ENCODE results near the gene FTSJ3. TPM values are rescaled to one million over a fixed set of nuclear protein-coding genes. Genes with fewer than 3 reads are reported as not detected.
"Not testable (repeated sequence)": the region's sequence is repeated elsewhere in the genome, so short reads cannot be mapped to it uniquely, and the experiment has no call there.

FTSJ3 gene
- total and polyA plus RNA-seq, 2 experiments from 2014 or later, result 29.2 to 61.5 TPM

DNA sequence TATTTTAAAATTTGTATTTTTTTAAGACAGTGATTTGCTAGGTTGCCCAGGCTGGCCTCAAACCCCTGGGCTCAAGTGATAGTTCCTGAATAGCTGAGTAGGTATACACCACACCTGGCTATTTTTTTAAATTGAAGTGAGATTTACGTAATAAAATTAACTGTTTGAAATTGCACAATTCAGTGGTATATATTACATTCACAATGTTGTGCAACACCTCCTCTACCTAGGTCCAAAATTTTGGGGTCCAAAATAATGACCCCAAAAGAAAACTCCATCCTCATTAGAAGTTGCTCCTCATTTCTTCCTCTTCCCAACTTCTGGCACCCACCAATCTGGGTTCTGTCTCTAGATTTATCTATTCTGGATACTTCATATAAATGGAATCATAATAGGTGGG, 18.0 kb upstream of the FTSJ3 start:
- DNase-seq (ENCODE audit: low spot score) (no peak), ATAC-seq (no peak)
- Mint-ChIP-seq H3K4me3 (no peak overlapping the region), H3K9me3 (peaks cover 19% of the 10 kb centered on the region), H3K27ac (no peak overlapping the region), H3K27me3 (ENCODE audit: insufficient read depth, low read depth, poor library complexity) (peaks cover 37% of the 10 kb centered on the region), H3K4me1 (peaks cover 19% of the 10 kb centered on the region), H3K36me3 (ENCODE audit: low read depth) (peaks cover 5% of the 10 kb centered on the region; the same call in 1 of the 3 replicates)
- no peak overlapping the region for H2AFZ ChIP-seq
- H3F3A ChIP-seq (replicated peaks; ENCODE audit: low read depth), result peaks cover 10% of the 10 kb centered on the region; the same call in 1 of the 2 replicates
- no peak overlapping the region for H3K4me2 ChIP-seq
- no peaks in the 10 kb centered on the region for H3K36me3 ChIP-seq (ENCODE audit: insufficient read depth)
- H3K4me1 ChIP-seq (ENCODE audit: insufficient read depth), result peaks cover 11% of the 10 kb centered on the region
- TF ChIP-seq EZH2 (IDR thresholded peaks at IDR 0.05; ENCODE audit: low read depth, unreplicated experiment) (no peak), NANOG (IDR thresholded peaks at IDR 0.05; ENCODE audit: borderline replicate concordance) (no peak), ZNF114 (CRISPR knock-in tag; IDR thresholded peaks at IDR 0.05) (no peak)
- TF ChIP-seq, protein P1, sequence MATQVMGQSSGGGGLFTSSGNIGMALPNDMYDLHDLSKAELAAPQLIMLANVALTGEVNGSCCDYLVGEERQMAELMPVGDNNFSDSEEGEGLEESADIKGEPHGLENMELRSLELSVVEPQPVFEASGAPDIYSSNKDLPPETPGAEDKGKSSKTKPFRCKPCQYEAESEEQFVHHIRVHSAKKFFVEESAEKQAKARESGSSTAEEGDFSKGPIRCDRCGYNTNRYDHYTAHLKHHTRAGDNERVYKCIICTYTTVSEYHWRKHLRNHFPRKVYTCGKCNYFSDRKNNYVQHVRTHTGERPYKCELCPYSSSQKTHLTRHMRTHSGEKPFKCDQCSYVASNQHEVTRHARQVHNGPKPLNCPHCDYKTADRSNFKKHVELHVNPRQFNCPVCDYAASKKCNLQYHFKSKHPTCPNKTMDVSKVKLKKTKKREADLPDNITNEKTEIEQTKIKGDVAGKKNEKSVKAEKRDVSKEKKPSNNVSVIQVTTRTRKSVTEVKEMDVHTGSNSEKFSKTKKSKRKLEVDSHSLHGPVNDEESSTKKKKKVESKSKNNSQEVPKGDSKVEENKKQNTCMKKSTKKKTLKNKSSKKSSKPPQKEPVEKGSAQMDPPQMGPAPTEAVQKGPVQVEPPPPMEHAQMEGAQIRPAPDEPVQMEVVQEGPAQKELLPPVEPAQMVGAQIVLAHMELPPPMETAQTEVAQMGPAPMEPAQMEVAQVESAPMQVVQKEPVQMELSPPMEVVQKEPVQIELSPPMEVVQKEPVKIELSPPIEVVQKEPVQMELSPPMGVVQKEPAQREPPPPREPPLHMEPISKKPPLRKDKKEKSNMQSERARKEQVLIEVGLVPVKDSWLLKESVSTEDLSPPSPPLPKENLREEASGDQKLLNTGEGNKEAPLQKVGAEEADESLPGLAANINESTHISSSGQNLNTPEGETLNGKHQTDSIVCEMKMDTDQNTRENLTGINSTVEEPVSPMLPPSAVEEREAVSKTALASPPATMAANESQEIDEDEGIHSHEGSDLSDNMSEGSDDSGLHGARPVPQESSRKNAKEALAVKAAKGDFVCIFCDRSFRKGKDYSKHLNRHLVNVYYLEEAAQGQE (IDR thresholded peaks at IDR 0.05; ENCODE audit: unreplicated experiment), result no peak
- no peak overlapping the region for H3K4me3 ChIP-seq
- H4K20me1 ChIP-seq (replicated peaks; ENCODE audit: insufficient read depth), result peaks cover 7% of the 10 kb centered on the region; the same call in 1 of the 2 replicates
- H3K27ac ChIP-seq (ENCODE audit: low read depth), result no peak overlapping the region
- H3K9me2 ChIP-seq (ENCODE audit: insufficient read depth), result peaks cover 11% of the 10 kb centered on the region
- peaks cover 47% of the 10 kb centered on the region for H3K27me3 ChIP-seq (ENCODE audit: insufficient read depth)
- peaks cover 14% of the 10 kb centered on the region for H3K79me2 ChIP-seq (replicated peaks; ENCODE audit: insufficient read depth)

DNA sequence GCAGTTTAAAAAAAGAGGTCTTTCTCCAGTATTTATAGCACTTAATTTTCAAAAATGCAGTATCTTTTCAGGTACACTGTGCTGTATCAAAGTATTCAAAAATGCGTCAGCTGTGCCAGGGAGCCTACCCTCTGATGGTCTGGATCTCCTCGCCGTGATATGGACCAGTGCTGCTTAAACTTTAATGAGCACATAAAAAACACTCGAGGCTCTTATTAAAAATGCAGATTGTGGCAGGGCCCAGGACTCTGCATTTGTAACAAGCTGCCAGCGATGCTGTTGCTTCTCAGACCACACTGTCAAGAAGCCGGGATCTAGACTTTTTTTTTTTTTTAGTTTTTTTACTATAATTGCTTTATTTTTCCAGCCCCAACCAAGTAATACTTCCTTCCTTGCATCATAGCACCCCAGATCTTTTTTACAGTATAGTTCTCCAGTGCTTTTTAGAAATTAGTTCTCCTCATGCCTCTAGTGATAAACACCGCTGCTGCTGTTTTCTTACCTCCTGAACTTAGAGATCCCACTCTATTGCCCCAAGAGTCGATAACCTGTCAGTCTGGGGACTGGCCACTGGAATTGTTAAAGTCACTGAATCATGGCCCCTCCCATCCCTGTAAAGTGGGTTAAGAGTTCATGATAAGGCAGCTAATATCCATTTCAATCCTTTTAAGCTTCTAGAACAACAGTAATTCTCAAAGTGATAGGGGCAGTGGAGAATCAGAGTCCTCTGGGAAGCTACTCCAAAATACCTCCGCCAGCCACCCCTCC, 16.6 kb upstream of the FTSJ3 start:
- Histone ChIP-seq H3K4me1 (ENCODE audit: insufficient read depth) (peaks cover 17% of the 10 kb centered on the region), H2AFZ (no peak overlapping the region), H3K4me3 (peak overlapping the region; percentile 94; the same call in 1 of the 2 replicates), H3K9me2 (ENCODE audit: insufficient read depth) (peaks cover 11% of the 10 kb centered on the region), H3K27me3 (ENCODE audit: insufficient read depth) (peaks cover 40% of the 10 kb centered on the region), H3K27ac (ENCODE audit: low read depth) (no peak overlapping the region; the same call in 1 of the 2 replicates), H3K36me3 (ENCODE audit: insufficient read depth) (no peaks in the 10 kb centered on the region), H4K20me1 (replicated peaks; ENCODE audit: insufficient read depth) (peaks cover 7% of the 10 kb centered on the region; the same call in 1 of the 2 replicates), H3K4me2 (0 out of 2 replicates have a peak overlapping the region, but pooled peaks have one; percentile 71), H3K79me2 (replicated peaks; ENCODE audit: insufficient read depth) (peaks cover 24% of the 10 kb centered on the region), H3F3A (replicated peaks; ENCODE audit: low read depth) (peaks cover 15% of the 10 kb centered on the region; the same call in 1 of the 2 replicates)
- TF ChIP-seq CREB1 (CRISPR knock-in tag; IDR thresholded peaks at IDR 0.05; ENCODE audit: low read depth) (no peak), STAT1 (IDR thresholded peaks at IDR 0.05; ENCODE audit: unreplicated experiment) (no peak)
- no peak overlapping the region for H3K27ac Mint-ChIP-seq
- peaks cover 13% of the 10 kb centered on the region for H3K9me3 Mint-ChIP-seq
- peaks cover 28% of the 10 kb centered on the region for H3K27me3 Mint-ChIP-seq (ENCODE audit: insufficient read depth, low read depth, poor library complexity)
- peaks cover 5% of the 10 kb centered on the region; the same call in 1 of the 3 replicates for H3K36me3 Mint-ChIP-seq (ENCODE audit: low read depth)
- peak overlapping the region; percentile 85 for H3K4me3 Mint-ChIP-seq
- peaks cover 25% of the 10 kb centered on the region for H3K4me1 Mint-ChIP-seq
- no peak for ATAC-seq
- DNase-seq (ENCODE audit: low spot score), result no peak

DNA sequence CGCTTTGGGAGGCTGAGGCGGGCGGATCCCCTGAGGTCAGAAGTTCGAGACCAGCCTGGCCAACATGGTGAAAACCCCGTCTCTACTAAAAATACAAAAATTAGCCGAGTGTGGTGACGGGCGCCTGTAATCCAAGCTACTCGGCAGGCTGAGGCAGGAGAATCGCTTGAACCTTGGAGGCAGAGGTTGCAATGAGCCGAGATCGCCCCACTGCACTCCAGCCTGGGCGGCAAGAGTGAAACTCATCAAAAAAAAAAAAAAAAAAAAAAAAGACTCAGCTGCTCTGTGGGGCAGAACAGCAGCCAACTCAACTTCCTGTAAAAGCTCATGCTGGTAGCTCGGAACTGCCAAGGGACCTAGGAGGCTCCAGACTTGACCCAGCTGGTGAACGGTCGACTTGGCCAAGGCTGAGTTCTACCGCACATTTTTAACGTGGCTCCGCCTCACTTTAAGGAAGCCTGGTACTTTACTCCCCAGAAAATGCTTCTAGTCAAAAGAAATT, 16.0 kb upstream of the FTSJ3 start:
- H3K27ac Mint-ChIP-seq, result peak overlapping the region; percentile 80
- H3K27me3 Mint-ChIP-seq (ENCODE audit: insufficient read depth, low read depth, poor library complexity), result peaks cover 21% of the 10 kb centered on the region
- not testable (repeated sequence) for H4K20me1 ChIP-seq (replicated peaks; ENCODE audit: insufficient read depth); H3K36me3 ChIP-seq (ENCODE audit: insufficient read depth); DNase-seq (ENCODE audit: low spot score); H3K36me3 Mint-ChIP-seq (ENCODE audit: low read depth); H3K9me3 Mint-ChIP-seq; H3K9me2 ChIP-seq (ENCODE audit: insufficient read depth); ATAC-seq
- peaks cover 15% of the 10 kb centered on the region; the same call in 1 of the 2 replicates for H3F3A ChIP-seq (replicated peaks; ENCODE audit: low read depth)
- H3K4me3 ChIP-seq, result peak overlapping the region; percentile 94
- peak overlapping the region; percentile 94 for H2AFZ ChIP-seq
- peak overlapping the region; percentile 71 for H3K4me2 ChIP-seq
- H3K4me1 ChIP-seq (ENCODE audit: insufficient read depth), result peaks cover 24% of the 10 kb centered on the region
- H3K27ac ChIP-seq (ENCODE audit: low read depth), result peak overlapping the region; percentile 79; the same call in 1 of the 2 replicates
- H3K27me3 ChIP-seq (ENCODE audit: insufficient read depth), result peaks cover 38% of the 10 kb centered on the region
- H3K79me2 ChIP-seq (replicated peaks; ENCODE audit: insufficient read depth), result peaks cover 29% of the 10 kb centered on the region
- peak overlapping the region; percentile 85 for H3K4me3 Mint-ChIP-seq
- peaks cover 32% of the 10 kb centered on the region for H3K4me1 Mint-ChIP-seq
